Measurements from ENCODE around the gene PNPLA1.

- TF ChIP-seq CTCF (IDR thresholded peaks at IDR 0.05) (no peak), ZBTB21 (CRISPR knock-in tag; IDR thresholded peaks at IDR 0.05; ENCODE audit: borderline replicate concordance) (no peak), ESRRA (CRISPR knock-in tag; IDR thresholded peaks at IDR 0.05; ENCODE audit: borderline replicate concordance) (no peak), CREM (CRISPR knock-in tag; IDR thresholded peaks at IDR 0.05) (no peak), NR1H2 (CRISPR knock-in tag; IDR thresholded peaks at IDR 0.05) (no peak), GRHL2 (CRISPR knock-in tag; IDR thresholded peaks at IDR 0.05; ENCODE audit: insufficient replicate concordance, severe bottlenecking) (no peak), NR3C1 (CRISPR knock-in tag; conservative IDR thresholded peaks at IDR 0.05; ENCODE audit: low read depth) (no peak), TCF7 (CRISPR knock-in tag; IDR thresholded peaks at IDR 0.05; ENCODE audit: low read depth) (no peak), USF2 (CRISPR knock-in tag; IDR thresholded peaks at IDR 0.05) (no peak), NFE2L1 (CRISPR knock-in tag; IDR thresholded peaks at IDR 0.05) (no peak), ETV6 (CRISPR knock-in tag; IDR thresholded peaks at IDR 0.05) (no peak)
- TF ChIP-seq, protein P1, sequence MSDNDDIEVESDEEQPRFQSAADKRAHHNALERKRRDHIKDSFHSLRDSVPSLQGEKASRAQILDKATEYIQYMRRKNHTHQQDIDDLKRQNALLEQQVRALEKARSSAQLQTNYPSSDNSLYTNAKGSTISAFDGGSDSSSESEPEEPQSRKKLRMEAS (CRISPR knock-in tag; IDR thresholded peaks at IDR 0.05), result no peak
Measured at GRCh38 chr6:36308514-36308913, 38.7 kb downstream of the PNPLA1 start.

Data from WTC11 (cell line).